Anterior cingulate cortex (tissue), 58 donors: ENCODE data around the gene CREG2.
"Not testable (repeated sequence)": the region's sequence is repeated elsewhere in the genome, so short reads cannot be mapped to it uniquely, and the experiment has no call there.

Experiments used
- DNase-seq, 58 donors: peaks; one replicate each; lab custom pipeline; 2025; lab: John Stamatoyannopoulos, UW

The CREG2 gene

GRCh38 chr2:101351207-101351606, 36.1 kb downstream of the CREG2 start:
- no peak for DNase-seq

GRCh38 chr2:101349893-101350662, 37.2 kb downstream of the CREG2 start:
- DNase-seq, result peak in 18 of 58 donors; percentile 6 to 69 (median 38)

- no peak for DNase-seq
Observed at GRCh38 chr2:101348883-101349282, 38.4 kb downstream of the CREG2 start.

- DNase-seq, result no peak
Observed at GRCh38 chr2:101346909-101347308, 40.4 kb downstream of the CREG2 start.

- DNase-seq, result peak in 12 of 58 donors; percentile 11 to 59 (median 27)
Observed at GRCh38 chr2:101344137-101344536, 43.2 kb downstream of the CREG2 start.

- no peak for DNase-seq
Observed at GRCh38 chr2:101342625-101343008, 44.7 kb downstream of the CREG2 start.

- peak in 51 of 58 donors; percentile 28 to 84 (median 55) for DNase-seq
Observed at GRCh38 chr2:101341901-101342624, 45.2 kb downstream of the CREG2 start.

- DNase-seq, result no peak
Observed at GRCh38 chr2:101341421-101341820, 45.9 kb downstream of the CREG2 start.

- DNase-seq, result no peak
Observed at GRCh38 chr2:101340141-101340551, 47.2 kb downstream of the CREG2 start.

- DNase-seq, result no peak
Observed at GRCh38 chr2:101339266-101339880, 47.9 kb downstream of the CREG2 start.

GRCh38 chr2:101337877-101338276, 49.4 kb downstream of the CREG2 start:
- DNase-seq, result no peak

GRCh38 chr2:101332885-101333766, 54.2 kb downstream of the CREG2 start:
- no peak for DNase-seq

- DNase-seq, result no peak
Observed at GRCh38 chr2:101331202-101331601, 56.1 kb downstream of the CREG2 start.

- DNase-seq, result peak in 40 of 58 donors; percentile 9 to 85 (median 44)
Observed at GRCh38 chr2:101330253-101330933, 56.9 kb downstream of the CREG2 start.

- no peak for DNase-seq
Observed at GRCh38 chr2:101329026-101329425, 58.3 kb downstream of the CREG2 start.

- DNase-seq, result peak in 3 of 58 donors; percentile 22 to 55 (median 25)
Observed at GRCh38 chr2:101328474-101329007, 58.8 kb downstream of the CREG2 start.

GRCh38 chr2:101327863-101328394, 59.4 kb downstream of the CREG2 start:
- no peak for DNase-seq

GRCh38 chr2:101325425-101325824, 61.9 kb downstream of the CREG2 start:
- DNase-seq, result no peak

GRCh38 chr2:101316568-101316967, 70.7 kb downstream of the CREG2 start:
- not testable (repeated sequence) for DNase-seq
